ENCODE data around the gene ELN. TPM values are rescaled to one million over a fixed set of nuclear protein-coding genes. Genes with fewer than 3 reads are reported as not detected.
"Not testable (repeated sequence)": the region's sequence is repeated elsewhere in the genome, so short reads cannot be mapped to it uniquely, and the experiment has no call there.

Gene ELN
- total RNA-seq, 8 experiments from 2014 or later: 0.69 to 7.7 (median 2.0) TPM

DNA sequence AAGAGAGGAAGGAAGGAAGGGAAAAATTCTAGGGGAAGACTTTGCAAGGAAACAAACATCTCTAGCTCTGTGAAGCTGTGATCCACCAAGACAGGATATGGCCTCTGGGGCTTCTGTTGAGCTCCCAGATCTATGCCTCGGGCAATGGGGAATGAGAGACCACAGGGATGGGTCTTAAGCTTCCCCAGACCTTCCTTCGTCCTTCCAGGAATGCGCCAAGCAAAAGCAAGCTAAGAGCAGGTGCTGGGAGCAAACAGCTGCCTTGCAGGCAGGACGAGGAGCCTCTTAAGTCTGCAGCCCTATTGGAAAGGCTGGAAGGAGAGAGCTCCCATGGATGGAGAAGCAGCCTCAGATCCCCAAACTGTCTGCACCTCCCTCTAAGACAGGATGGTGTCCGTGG, 21.9 kb upstream of the ELN start:
- Histone ChIP-seq H3K4me3 (no peak overlapping the region), H3K27ac (no peak overlapping the region), H3K4me1 (replicated peaks in 1 of 2) (no peaks in the 10 kb centered on the region)
- in situ Hi-C loops (cut with MboI; ENCODE audit: low pct_unique_long_range_greater_than_20kb in 2 of 9, low sequenced_read_pairs in 9 of 9, unreplicated experiment in 9 of 9): no loop called here
- WGBS, 10 experiments: 45 to 100% (median 61%) methylated on average over 1 to 4 of the region's 5 CpGs; no CpG with 5 or more reads in 3 of the 10 experiments
- ATAC-seq (replicated peaks in 6 of 8): no peak

DNA sequence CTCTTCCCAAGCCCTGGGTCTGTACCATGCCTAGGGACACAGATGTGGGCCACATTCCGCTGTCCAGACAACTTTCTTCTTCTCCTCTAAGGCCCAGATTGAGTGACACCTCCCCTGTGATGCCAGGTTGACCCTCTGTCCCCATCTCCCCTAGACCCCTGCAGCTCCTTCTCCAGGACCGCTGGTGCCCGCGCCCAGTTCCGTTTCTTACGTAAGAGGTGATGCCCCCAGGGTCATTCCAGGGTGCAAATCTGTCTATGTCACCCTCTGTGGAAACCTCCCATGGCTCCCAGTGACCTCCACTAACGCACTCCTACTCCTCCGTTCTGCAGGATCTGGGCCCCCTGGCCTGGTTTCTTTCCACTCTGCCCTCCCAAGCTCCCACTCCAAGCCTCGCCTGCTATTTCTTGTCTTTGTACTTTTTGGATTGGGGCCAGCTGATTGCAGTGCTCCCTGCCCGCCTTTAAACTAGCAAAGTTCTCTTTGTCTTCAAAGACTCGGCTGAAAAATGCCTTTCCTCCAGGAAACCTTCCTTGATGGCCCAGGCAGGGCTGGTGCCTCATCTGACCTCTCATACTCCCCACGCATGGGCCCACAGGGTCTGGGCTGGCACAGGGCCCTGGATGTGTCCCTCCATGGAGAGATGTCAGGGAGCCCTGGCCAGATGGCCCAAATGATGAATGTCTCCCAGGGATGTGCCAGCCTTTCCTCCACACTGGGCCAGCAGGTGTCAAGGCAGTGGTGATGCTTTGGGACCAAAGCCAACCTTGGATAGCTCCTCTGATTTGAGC, 21.3 kb upstream of the ELN start:
- 46 to 93% (median 65%) methylated on average over 2 to 8 of the region's 12 CpGs; no CpG with 5 or more reads in 4 of the 10 experiments for WGBS, 10 experiments
- ATAC-seq (replicated peaks in 6 of 8): peak in 2 of 8 experiments; percentile 23 to 56
- in situ Hi-C loops (cut with MboI; ENCODE audit: low pct_unique_long_range_greater_than_20kb in 2 of 9, low sequenced_read_pairs in 9 of 9, unreplicated experiment in 9 of 9): no loop called here
- no peaks in the 10 kb centered on the region for H3K4me1 ChIP-seq (replicated peaks in 1 of 2)
- no peak overlapping the region for H3K27ac ChIP-seq
- no peak overlapping the region for H3K4me3 ChIP-seq

- Histone ChIP-seq H3K4me3 (no peak overlapping the region), H3K27ac (no peak overlapping the region), H3K4me1 (replicated peaks in 1 of 2) (no peaks in the 10 kb centered on the region)
- ATAC-seq (replicated peaks in 6 of 8): no peak
- in situ Hi-C loops (cut with MboI; ENCODE audit: low pct_unique_long_range_greater_than_20kb in 2 of 9, low sequenced_read_pairs in 9 of 9, unreplicated experiment in 9 of 9): no loop called here
These were observed 20.8 kb upstream of the ELN start for GRCh38 chr7:74007242-74007567.

DNA sequence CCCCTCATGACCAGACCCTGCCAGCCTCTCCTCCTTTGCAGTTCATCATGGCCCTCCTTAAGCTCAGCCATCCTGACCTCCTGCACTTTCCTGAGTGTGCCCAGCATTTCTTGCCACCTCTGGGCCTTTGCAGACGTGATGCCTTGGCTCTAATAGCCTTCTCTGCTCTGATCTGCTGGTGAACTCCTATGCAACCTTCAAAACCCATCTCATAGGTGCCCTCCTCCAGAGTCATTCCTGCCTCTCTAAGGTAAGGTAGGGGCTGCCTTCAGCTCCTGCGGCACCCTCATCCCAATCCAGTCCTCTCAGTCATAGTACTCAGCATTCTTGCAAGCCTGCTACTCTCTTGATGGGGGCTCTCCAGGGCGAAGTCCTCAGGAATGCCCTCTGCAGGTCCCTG, 19.3 kb upstream of the ELN start:
- Histone ChIP-seq H3K4me1 (replicated peaks in 1 of 2) (peaks cover 0 to 6% of the 10 kb centered on the region in 2 donors), H3K4me3 (no peak overlapping the region), H3K27ac (no peak overlapping the region)
- WGBS, 10 experiments: 14 to 100% (median 79%) methylated on average over 1 to 2 of the region's 3 CpGs; no CpG with 5 or more reads in 4 of the 10 experiments
- in situ Hi-C loops (cut with MboI; ENCODE audit: low pct_unique_long_range_greater_than_20kb in 2 of 9, low sequenced_read_pairs in 9 of 9, unreplicated experiment in 9 of 9): no loop called here
- no peak for ATAC-seq (replicated peaks in 6 of 8)

DNA sequence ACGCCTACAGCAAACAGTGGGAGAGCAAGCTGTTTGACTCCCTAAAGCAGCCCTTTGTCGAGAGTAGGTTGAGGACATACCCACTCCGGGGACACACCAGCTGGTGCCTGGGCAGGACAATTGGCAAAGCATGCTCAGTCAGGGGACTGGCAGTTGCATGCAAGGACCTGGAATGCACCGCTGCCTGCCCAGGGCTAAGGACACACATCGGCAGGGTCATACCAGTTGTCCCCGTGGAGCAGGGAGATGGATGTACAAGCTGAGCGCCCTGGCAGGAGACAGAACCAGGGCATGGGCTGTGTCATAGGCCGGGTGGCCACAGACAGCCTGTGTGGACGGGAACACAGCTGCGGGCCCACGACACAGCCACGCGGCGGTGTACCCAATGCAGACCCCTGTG, 18.3 kb upstream of the ELN start:
- Histone ChIP-seq H3K4me3 (no peak overlapping the region), H3K27ac (no peak overlapping the region), H3K4me1 (replicated peaks in 1 of 2) (peaks cover 0 to 6% of the 10 kb centered on the region in 2 donors)
- in situ Hi-C loops (cut with MboI; ENCODE audit: low pct_unique_long_range_greater_than_20kb in 2 of 9, low sequenced_read_pairs in 9 of 9, unreplicated experiment in 9 of 9): no loop called here
- no peak for ATAC-seq (replicated peaks in 6 of 8)
- 92 to 100% methylated on average over 2 to 5 of the region's 14 CpGs; no CpG with 5 or more reads in 8 of the 10 experiments for WGBS, 10 experiments

- Histone ChIP-seq H3K4me1 (replicated peaks in 1 of 2) (peaks cover 0 to 6% of the 10 kb centered on the region in 2 donors), H3K4me3 (no peak overlapping the region), H3K27ac (no peak overlapping the region)
- no peak for ATAC-seq (replicated peaks in 6 of 8)
- WGBS, 10 experiments: 0 to 77% (median 47%) methylated on average over 3 to 8 of the region's 16 CpGs; no CpG with 5 or more reads in 7 of the 10 experiments
- in situ Hi-C loops (cut with MboI; ENCODE audit: low pct_unique_long_range_greater_than_20kb in 2 of 9, low sequenced_read_pairs in 9 of 9, unreplicated experiment in 9 of 9): no loop called here
These were observed 17.6 kb upstream of the ELN start for GRCh38 chr7:74010407-74010806.

- 60 to 100% (median 90%) methylated on average over 1 to 3 of the region's 4 CpGs; no CpG with 5 or more reads in 3 of the 10 experiments for WGBS, 10 experiments
- ATAC-seq (replicated peaks in 6 of 8); H3K27ac ChIP-seq; H3K4me1 ChIP-seq (replicated peaks in 1 of 2); H3K4me3 ChIP-seq; in situ Hi-C loops (cut with MboI; ENCODE audit: low pct_unique_long_range_greater_than_20kb in 2 of 9, low sequenced_read_pairs in 9 of 9, unreplicated experiment in 9 of 9): not testable (repeated sequence)
These were observed 16.6 kb upstream of the ELN start for GRCh38 chr7:74011421-74011820.

DNA sequence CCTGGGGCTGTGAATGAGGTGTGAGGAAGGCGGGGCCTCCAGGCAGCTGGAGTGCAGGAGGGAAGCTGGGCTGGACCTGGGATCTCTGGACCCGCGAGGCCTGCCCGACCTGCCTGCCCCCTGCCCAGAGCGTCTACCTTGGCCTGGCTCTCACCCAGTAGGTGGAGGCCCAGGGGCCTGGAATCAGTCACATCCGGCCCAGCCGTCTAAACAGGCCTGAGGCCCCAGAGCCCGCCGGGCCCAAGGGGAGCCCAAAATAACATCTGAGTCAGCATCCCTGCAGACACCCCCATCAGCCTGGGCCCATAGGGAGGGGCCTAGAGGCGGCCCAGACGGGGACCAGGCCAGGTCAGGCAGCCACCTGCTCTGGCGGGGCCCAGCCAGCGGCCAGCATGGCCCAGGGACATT, 15.1 kb upstream of the ELN start:
- ATAC-seq (replicated peaks in 6 of 8): peak in 5 of 8 experiments; percentile 70 to 81 (median 80)
- WGBS, 10 experiments: 40 to 100% (median 73%) methylated on average over 1 to 2 of the region's 13 CpGs; no CpG with 5 or more reads in 6 of the 10 experiments
- peaks cover 0 to 12% of the 10 kb centered on the region in 2 donors for H3K4me1 ChIP-seq (replicated peaks in 1 of 2)
- in situ Hi-C loops (cut with MboI; ENCODE audit: low pct_unique_long_range_greater_than_20kb in 2 of 9, low sequenced_read_pairs in 9 of 9, unreplicated experiment in 9 of 9): no loop called here
- peak overlapping the region in 1 of 2 donors; percentile 41 for H3K27ac ChIP-seq
- no peak overlapping the region for H3K4me3 ChIP-seq

DNA sequence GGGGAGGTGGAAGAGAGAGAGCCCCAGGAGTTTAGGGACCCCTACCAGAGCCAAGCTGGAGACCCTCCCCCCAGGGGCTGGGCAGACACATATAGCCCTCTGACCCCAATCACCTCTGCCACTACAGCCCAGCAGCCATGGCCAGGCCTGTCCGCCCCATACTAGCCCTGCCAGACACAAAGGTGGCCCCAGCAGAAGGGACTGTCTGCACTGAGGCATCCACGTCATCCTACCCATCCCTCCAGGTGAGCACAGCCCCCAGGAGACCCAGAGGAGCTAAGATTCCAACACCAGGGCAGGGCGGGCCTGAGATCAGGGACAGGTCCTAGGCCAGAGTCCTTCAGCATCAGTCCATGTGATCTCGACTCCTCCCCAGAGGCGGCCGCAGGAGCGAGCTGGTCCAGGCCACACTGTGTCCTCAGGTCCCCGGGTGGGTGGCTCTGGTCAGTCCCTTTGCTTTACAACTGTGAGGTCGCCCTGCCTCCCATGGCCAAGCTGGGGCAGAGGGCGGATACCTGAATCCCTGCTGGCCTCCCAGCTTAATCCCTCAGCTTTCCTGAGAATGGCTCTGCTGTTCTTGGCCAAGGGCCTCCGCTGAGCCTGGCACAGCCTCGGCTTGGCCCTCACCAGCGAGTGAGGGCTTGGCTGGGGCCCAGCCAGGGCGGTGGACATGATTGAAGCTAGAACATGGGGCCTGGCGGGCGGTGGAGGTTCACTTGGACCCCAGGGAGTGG, 14.3 kb upstream of the ELN start:
- H3K4me3 ChIP-seq: no peak overlapping the region

DNA sequence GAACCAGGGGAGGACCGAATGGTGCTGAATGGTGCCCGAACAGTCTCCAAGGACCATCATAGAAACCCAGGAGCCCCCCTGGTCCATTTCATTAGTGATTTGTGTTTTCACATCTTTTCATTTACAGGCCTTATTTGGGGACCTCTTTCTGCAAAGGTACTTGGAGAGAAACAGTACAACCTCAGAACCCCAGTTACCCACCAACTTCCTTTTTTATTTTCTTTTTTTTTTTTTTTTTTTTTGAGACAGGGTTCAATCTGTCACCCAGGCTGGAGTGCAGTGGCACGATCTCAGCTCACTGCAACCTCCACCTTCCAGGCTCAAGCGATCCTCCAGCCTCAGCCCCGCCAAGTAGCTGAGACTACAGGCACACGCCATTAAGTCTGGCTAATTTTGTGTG, 13.0 kb upstream of the ELN start:
- WGBS, 10 experiments: 67 to 100% (median 90%) methylated on average over 1 to 4 of the region's 6 CpGs; no CpG with 5 or more reads in 1 of the 10 experiments
- Histone ChIP-seq H3K4me1 (replicated peaks in 1 of 2) (peaks cover 0 to 12% of the 10 kb centered on the region in 2 donors), H3K27ac (no peak overlapping the region), H3K4me3 (no peak overlapping the region)
- no peak for ATAC-seq (replicated peaks in 6 of 8)
- in situ Hi-C loops (cut with MboI; ENCODE audit: low pct_unique_long_range_greater_than_20kb in 2 of 9, low sequenced_read_pairs in 9 of 9, unreplicated experiment in 9 of 9): no loop called here

More for the DNA sequence above, 14.3 kb upstream of the ELN start:
- in situ Hi-C loops (cut with MboI; ENCODE audit: low pct_unique_long_range_greater_than_20kb in 2 of 9, low sequenced_read_pairs in 9 of 9, unreplicated experiment in 9 of 9): no loop called here
- Histone ChIP-seq H3K4me1 (replicated peaks in 1 of 2) (peaks cover 0 to 12% of the 10 kb centered on the region in 2 donors), H3K27ac (no peak overlapping the region)
- 67 to 100% (median 80%) methylated on average over 1 to 5 of the region's 16 CpGs; no CpG with 5 or more reads in 5 of the 10 experiments for WGBS, 10 experiments
- peak in 3 of 8 experiments; percentile 14 to 32 (median 19) for ATAC-seq (replicated peaks in 6 of 8)

DNA sequence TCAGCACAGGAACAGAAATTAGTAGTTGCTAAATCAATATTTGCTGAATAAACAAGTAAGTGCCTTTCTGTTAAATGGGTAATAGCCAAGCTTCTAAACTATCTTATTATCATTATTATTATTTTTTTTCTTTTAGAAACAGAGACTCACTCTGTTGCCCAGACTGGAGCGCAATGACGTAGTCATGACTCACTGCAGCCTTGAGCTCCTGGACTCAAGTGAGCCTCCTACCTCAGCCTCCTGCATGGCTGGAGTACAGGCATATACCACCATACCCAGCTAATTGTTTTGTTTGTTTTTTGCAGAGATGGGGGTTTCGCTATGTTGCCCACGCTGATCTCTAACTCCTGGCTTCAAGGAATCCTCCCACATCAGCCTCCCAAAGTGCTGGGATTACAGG, 12.3 kb upstream of the ELN start:
- Histone ChIP-seq H3K4me3 (no peak overlapping the region), H3K4me1 (replicated peaks in 1 of 2) (peaks cover 0 to 18% of the 10 kb centered on the region in 2 donors), H3K27ac (no peak overlapping the region)
- no peak for ATAC-seq (replicated peaks in 6 of 8)
- in situ Hi-C loops (cut with MboI; ENCODE audit: low pct_unique_long_range_greater_than_20kb in 2 of 9, low sequenced_read_pairs in 9 of 9, unreplicated experiment in 9 of 9): no loop called here
- WGBS, 10 experiments: 71 to 100% (median 95%) methylated on average over 1 to 4 of the region's 4 CpGs; no CpG with 5 or more reads in 4 of the 10 experiments

DNA sequence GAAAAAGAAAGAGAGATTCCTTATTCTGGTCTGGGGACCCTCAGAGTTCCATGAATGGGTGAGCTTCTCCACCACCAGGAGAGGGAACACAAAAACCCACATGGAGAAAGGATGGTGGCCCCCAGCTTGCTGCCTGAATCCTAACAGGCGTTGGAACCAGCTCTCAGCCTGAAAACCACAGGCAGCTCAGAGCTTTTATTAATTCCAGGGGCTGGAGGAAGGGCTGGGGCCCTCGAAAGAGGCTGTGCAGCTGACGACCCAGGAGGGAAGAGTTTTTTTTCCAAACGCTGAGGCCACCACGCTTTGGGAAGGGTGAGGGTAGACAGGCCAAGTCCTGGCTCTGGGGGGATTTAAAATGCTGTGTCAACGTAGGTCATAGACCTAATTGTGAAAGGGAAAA, 10.8 kb upstream of the ELN start:
- ATAC-seq (replicated peaks in 6 of 8): no peak
- in situ Hi-C loops (cut with MboI; ENCODE audit: low pct_unique_long_range_greater_than_20kb in 2 of 9, low sequenced_read_pairs in 9 of 9, unreplicated experiment in 9 of 9): no loop called here
- 17 to 83% (median 60%) methylated on average over 1 to 5 of the region's 6 CpGs; no CpG with 5 or more reads in 3 of the 10 experiments for WGBS, 10 experiments
- no peak overlapping the region for H3K4me3 ChIP-seq
- no peak overlapping the region for H3K27ac ChIP-seq
- H3K4me1 ChIP-seq (replicated peaks in 1 of 2): peaks cover 0 to 18% of the 10 kb centered on the region in 2 donors

- Histone ChIP-seq H3K4me1 (replicated peaks in 1 of 2) (peaks cover 12 to 23% of the 10 kb centered on the region in 2 donors), H3K4me3 (no peak overlapping the region), H3K27ac (no peak overlapping the region)
- in situ Hi-C loops (cut with MboI; ENCODE audit: low pct_unique_long_range_greater_than_20kb in 2 of 9, low sequenced_read_pairs in 9 of 9, unreplicated experiment in 9 of 9): no loop called here
- WGBS, 10 experiments: 71 to 96% (median 87%) methylated on average over 1 to 5 of the region's 10 CpGs; no CpG with 5 or more reads in 2 of the 10 experiments
- no peak for ATAC-seq (replicated peaks in 6 of 8)
These were observed 9.6 kb upstream of the ELN start for GRCh38 chr7:74018246-74018895.
